IMR-90 (cell line): Measurements from ENCODE around the gene DAB1. TPM values are rescaled to one million over a fixed set of nuclear protein-coding genes. Genes with fewer than 3 reads are reported as not detected.

Experiments used
- ATAC-seq: fragments of 200-7000 bp; cut with Tn5 transposase; 2 replicates; pipeline ENCODE4 v1.9.1; 2020; ENCODE audit warnings: low read depth, mild to moderate bottlenecking, moderate library complexity
- BruUV-seq: library from RNA; stranded (reverse); fragments of 400-500 nt; replicated peaks from 2 replicates; lab custom pipeline; 2021; lab: Mats Ljungman, UMichigan
- CTCF ChIA-PET: fragments of 300-600 bp; formaldehyde crosslinking; extraction: SDS; loops from one replicate; lab custom pipeline; 2021; ENCODE audit warnings: antibody characterized with exemption; lab: Yijun Ruan, JAX
- POLR2A ChIA-PET: fragments of 300-600 bp; sonication (Branson Sonifier 250); formaldehyde crosslinking; loops from one replicate; lab custom pipeline; 2022; ENCODE audit warnings: antibody characterized with exemption; ENCODE audit not compliant: unreplicated experiment; lab: Charles Lee
- DNase-seq: peaks from one replicate; pipeline ENCODE4 v3.0.0; 2013
- H2AFZ ChIP-seq: replicated peaks from 2 replicates; pipeline ENCODE3; 2013; ENCODE audit warnings: low read length, mild to moderate bottlenecking; ENCODE audit not compliant: poor library complexity
- H2AK5ac ChIP-seq: 2 replicates; pipeline ENCODE4 v1.6.1; 2013; ENCODE audit warnings: low read depth, low read length, inconsistent platforms
- H2AK9ac ChIP-seq: replicated peaks from 2 replicates; pipeline ENCODE3; 2013; ENCODE audit warnings: mild to moderate bottlenecking, low read depth, low read length, moderate library complexity; ENCODE audit not compliant: poor library complexity
- H2BK120ac ChIP-seq: 2 replicates; pipeline ENCODE4 v1.6.1; 2013; ENCODE audit warnings: low read depth, low read length, inconsistent platforms
- H2BK15ac ChIP-seq: 3 replicates; pipeline ENCODE4 v1.6.1; 2013; ENCODE audit warnings: low read depth, low read length, inconsistent platforms
- H2BK20ac ChIP-seq: 2 replicates; pipeline ENCODE4 v1.6.1; 2013; ENCODE audit warnings: low read depth, mild to moderate bottlenecking, inconsistent platforms, low read length, moderate library complexity
- H2BK5ac ChIP-seq: 2 replicates; pipeline ENCODE4 v1.6.1; 2013; ENCODE audit warnings: mild to moderate bottlenecking, low read depth, low read length, inconsistent platforms; ENCODE audit not compliant: poor library complexity, severe bottlenecking
- H3K14ac ChIP-seq: replicated peaks from 2 replicates; pipeline ENCODE4 v1.6.1; 2013; ENCODE audit warnings: low read depth, low read length, inconsistent platforms
- H3K18ac ChIP-seq: 2 replicates; pipeline ENCODE4 v1.6.1; 2013; ENCODE audit warnings: low read depth, low read length, control low read depth
- H3K23ac ChIP-seq: 2 replicates; pipeline ENCODE4 v1.6.1; 2013; ENCODE audit warnings: low read depth, low read length, inconsistent platforms
- H3K27ac ChIP-seq: 2 replicates; pipeline ENCODE4 v1.5.1; 2013; ENCODE audit warnings: mild to moderate bottlenecking, control low read depth, low read length; ENCODE audit not compliant: insufficient read depth
- H3K27me3 ChIP-seq: 2 replicates; pipeline ENCODE4 v1.6.1; 2013; ENCODE audit warnings: low read length; ENCODE audit not compliant: control insufficient read depth, insufficient read depth
- H3K36me3 ChIP-seq: 2 replicates; pipeline ENCODE4 v1.6.1; 2013; ENCODE audit warnings: low read length, mixed read lengths; ENCODE audit not compliant: control insufficient read depth, insufficient read depth
- H3K4ac ChIP-seq: 2 replicates; pipeline ENCODE4 v1.6.1; 2013; ENCODE audit warnings: low read depth, low read length, inconsistent platforms
- H3K4me1 ChIP-seq: 2 replicates; pipeline ENCODE4 v1.6.1; 2013; ENCODE audit warnings: low read length, mixed read lengths; ENCODE audit not compliant: control insufficient read depth, insufficient read depth
- H3K4me2 ChIP-seq: 2 replicates; pipeline ENCODE4 v1.6.1; 2013; ENCODE audit warnings: low read depth, mild to moderate bottlenecking, control low read depth, low read length, moderate library complexity
- H3K4me3 ChIP-seq: 2 replicates; pipeline ENCODE4 v1.5.1; 2013; ENCODE audit warnings: low read depth, mild to moderate bottlenecking, control low read depth, low read length, moderate library complexity; ENCODE audit not compliant: insufficient read depth
- H3K56ac ChIP-seq: 2 replicates; pipeline ENCODE4 v1.6.1; 2013; ENCODE audit warnings: low read length, inconsistent platforms; ENCODE audit not compliant: insufficient read depth; ENCODE audit errors: extremely low read depth
- H3K79me1 ChIP-seq, 2 experiments: 2 replicates each; pipeline ENCODE4 v1.6.1; 2013; ENCODE audit warnings: low read length in 2 of 2, inconsistent platforms in 1 of 2, low read depth in 1 of 2
- H3K9ac ChIP-seq: 2 replicates; pipeline ENCODE4 v1.6.1; 2013; ENCODE audit warnings: low read depth, low read length, control low read depth
- H3K9me1 ChIP-seq: 2 replicates; pipeline ENCODE4 v1.6.1; 2013; ENCODE audit warnings: low read length, inconsistent platforms; ENCODE audit not compliant: insufficient read depth
- H3K9me3 ChIP-seq: 2 replicates; pipeline ENCODE4 v1.6.1; 2013; ENCODE audit warnings: low read length; ENCODE audit not compliant: control insufficient read depth, insufficient read depth
- H4K20me1 ChIP-seq: 2 replicates; pipeline ENCODE4 v1.6.1; 2013; ENCODE audit warnings: low read length, inconsistent platforms; ENCODE audit not compliant: insufficient read depth
- H4K5ac ChIP-seq: 2 replicates; pipeline ENCODE4 v1.6.1; 2013; ENCODE audit warnings: mild to moderate bottlenecking, low read depth, low read length, control low read depth
- H4K8ac ChIP-seq, 2 experiments: 2 replicates each; pipeline ENCODE4 v1.6.1; 2013; ENCODE audit warnings: low read depth in 2 of 2, low read length in 2 of 2, control low read depth in 1 of 2, inconsistent platforms in 1 of 2
- H4K91ac ChIP-seq: 2 replicates; pipeline ENCODE4 v1.6.1; 2013; ENCODE audit warnings: low read depth, low read length, inconsistent platforms; ENCODE audit not compliant: insufficient read depth
- FOS ChIP-seq: fragments of 150-350 bp; IDR thresholded peaks from 2 replicates; pipeline ENCODE4 v1.6.1; 2016; ENCODE audit warnings: low read depth, low read length
- MAZ ChIP-seq: IDR thresholded peaks from 2 replicates; pipeline ENCODE4 v1.6.1; 2012; ENCODE audit warnings: low read depth, mild to moderate bottlenecking, low read length, improper control_type of control experiment, moderate library complexity, borderline replicate concordance
- SMC3 ChIP-seq: fragments of 150-350 bp; IDR thresholded peaks from 2 replicates; pipeline ENCODE4 v1.6.1; 2016; ENCODE audit warnings: low read depth, mild to moderate bottlenecking, antibody characterized with exemption, low read length, moderate library complexity
- WGBS, 2 experiments: methylation state at CpG; one replicate each; pipeline versions ENCODE4 v1.1.5 to v1.1.7; 2013; ENCODE audit warnings: missing lambda C conversion rate in 2 of 2; ENCODE audit not compliant: insufficient read length in 1 of 2; ENCODE audit errors: extremely low coverage in 2 of 2; 5-methylcytosine and 5-hydroxymethylcytosine counted together
- dilution Hi-C: fragments of 300-500 bp; cut with HindIII; formaldehyde crosslinking; loops from one replicate; pipeline ENCODE4 v1.14.3; 2018; ENCODE audit warnings: low sequenced_read_pairs; ENCODE audit not compliant: unreplicated experiment
- in situ Hi-C: fragments of 300-500 bp; cut with MboI; formaldehyde crosslinking; loops from 3 replicates; pipeline ENCODE4 v1.14.3; 2019; ENCODE audit warnings: low sequenced_read_pairs, inconsistent platforms, mixed read lengths
- intact Hi-C: fragments of 100-400 bp; cut with micrococcal nuclease; formaldehyde crosslinking; loops from 2 replicates; pipeline ENCODE4 v1.10.0; 2022
- polyA plus RNA-seq, 3 experiments: library from polyadenylated mRNA; depleted of rRNA; stranded (reverse); fragments of >200 nt; gene quantifications; 2 replicates each; pipeline ENCODE4 v1.2.3, GENCODE V29; 2012; ENCODE audit warnings: low replicate concordance in 1 of 3
- total RNA-seq: library from RNA; depleted of rRNA; stranded (reverse); fragments of >200 nt; gene quantifications from 2 replicates; pipeline ENCODE4 v1.2.3, GENCODE V29; 2012

The DAB1 gene
- total and polyA plus RNA-seq, 2 of the 4 experiments (the other 2 are of a cell fraction) = 0.18 to 0.41 TPM

DNA sequence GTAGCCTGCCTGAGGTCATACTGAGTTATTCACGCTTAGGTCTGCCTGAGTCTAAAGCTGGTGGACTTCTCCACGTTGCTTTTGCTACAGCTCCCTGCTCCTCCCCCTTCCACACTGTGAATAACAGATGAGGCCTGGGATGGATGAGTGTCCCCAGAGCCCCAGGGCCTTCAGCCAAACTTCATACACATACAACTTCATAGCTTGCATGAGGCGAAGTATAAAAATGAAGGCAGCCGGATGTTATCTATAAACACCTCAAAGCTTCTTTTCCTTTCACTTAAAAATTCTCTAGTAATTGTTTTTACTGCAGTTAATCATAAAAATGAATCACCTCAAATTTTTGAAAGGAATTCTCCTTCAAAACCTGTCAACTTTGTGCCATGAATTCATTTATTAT lies 70.2 kb downstream of the DAB1 start:
- ChIA-PET POLR2A (no interaction called here), CTCF (no interaction called here)
- H2AK9ac ChIP-seq = no peak overlapping the region
- H4K91ac ChIP-seq = peak overlapping the region; percentile 16
- ATAC-seq = peak; percentile 91
- TF ChIP-seq MAZ (no peak), FOS (no peak), SMC3 (no peak)
- no TSS peak for BruUV-seq
- H2AK5ac ChIP-seq = no peak overlapping the region
- H2BK20ac ChIP-seq = peak overlapping the region; percentile 84; the same call in 1 of the 2 replicates
- no peaks in the 10 kb centered on the region for H4K20me1 ChIP-seq
- peak overlapping the region; percentile 75; the same call in 1 of the 2 replicates for H3K27ac ChIP-seq
- peak overlapping the region; percentile 27 for H3K18ac ChIP-seq
- H2AFZ ChIP-seq = peak overlapping the region; percentile 53
- H3K4ac ChIP-seq = peak overlapping the region; percentile 54
- H4K5ac ChIP-seq = no peak overlapping the region
- H3K36me3 ChIP-seq = no peaks in the 10 kb centered on the region
- H3K79me1 ChIP-seq = no peaks in the 10 kb centered on the region
- H3K9ac ChIP-seq = no peak overlapping the region
- no CpG with 5 or more reads among the region's 4 CpGs for WGBS, 2 experiments
- no peak overlapping the region for H3K14ac ChIP-seq
- in situ Hi-C loops = no loop called here
- intact Hi-C loops = no loop called here
- no peak overlapping the region for H3K4me3 ChIP-seq
- H2BK120ac ChIP-seq = peak overlapping the region; percentile 72
- H2BK15ac ChIP-seq = peak overlapping the region; percentile 94; the same call in 1 of the 3 replicates
- H3K23ac ChIP-seq = no peak overlapping the region
- peak; percentile 75 for DNase-seq
- no peak overlapping the region for H3K56ac ChIP-seq
- H3K9me3 ChIP-seq = no peaks in the 10 kb centered on the region
- dilution Hi-C loops = no loop called here
- peaks cover 8% of the 10 kb centered on the region; the same call in 1 of the 2 replicates for H3K4me1 ChIP-seq
- peak overlapping the region; percentile 34; the same call in 1 of the 2 replicates for H3K4me2 ChIP-seq
- H4K8ac ChIP-seq = peak overlapping the region in 1 of 2 experiments; percentile 63; a peak in 1 of 4 replicates
- peak overlapping the region; percentile 32 for H2BK5ac ChIP-seq
- no peaks in the 10 kb centered on the region for H3K27me3 ChIP-seq
- peaks cover 7% of the 10 kb centered on the region; the same call in 1 of the 2 replicates for H3K9me1 ChIP-seq
